Tibial artery (tissue), 4 donors: ENCODE measurements around the gene HOXA9.

ENCODE experiments used
- DNase-seq, 2 donors: peaks; one replicate each; pipeline ENCODE4 v3.0.0-alpha.2; 2019
- H3K27ac ChIP-seq, 2 donors: fragments of 200-600 bp; sonication (generic) in 1 of 2; 1 replicate in 1 of 2; 2 replicates in 1 of 2; pipeline ENCODE4 v1.5.1; 2018 to 2019; ENCODE audit warnings: mild to moderate bottlenecking in 1 of 2
- H3K27me3 ChIP-seq, 2 donors: fragments of 200-600 bp; sonication (generic) in 1 of 2; one replicate each; pipeline versions ENCODE4 v1.5.1 to v1.6.0; 2016 to 2019
- H3K36me3 ChIP-seq, 3 donors: fragments of 200-600 bp; sonication (generic) in 2 of 3; one replicate each; pipeline ENCODE4 v1.5.1; 2016 to 2019; ENCODE audit warnings: mild to moderate bottlenecking in 2 of 3
- H3K4me1 ChIP-seq, 4 donors: fragments of 200-600 bp; sonication (generic) in 2 of 4; 1 replicate in 3 of 4; 2 replicates in 1 of 4; pipeline ENCODE4 v1.5.1; 2016 to 2019
- H3K4me3 ChIP-seq, 2 donors: fragments of 200-600 bp; sonication (generic) in 1 of 2; 1 replicate in 1 of 2; 2 replicates in 1 of 2; pipeline ENCODE4 v1.5.1; 2018 to 2019; ENCODE audit warnings: mild to moderate bottlenecking in 2 of 2
- H3K9me3 ChIP-seq, 3 donors: fragments of 200-600 bp; sonication (generic) in 1 of 3; one replicate each; pipeline ENCODE4 v1.5.1; 2016 to 2019
- CTCF ChIP-seq, 2 experiments: fragments of 200-600 bp in 1 of 2; fragments of 450-650 bp in 1 of 2; IDR thresholded peaks; one replicate each; pipeline ENCODE4 v1.5.1; 2017 to 2019; ENCODE audit warnings: antibody characterized with exemption in 2 of 2, mild to moderate bottlenecking in 1 of 2, moderate library complexity in 1 of 2
- intact Hi-C: fragments of 100-400 bp; cut with DNase I; formaldehyde crosslinking; loops from one replicate; pipeline ENCODE4 v1.15.0; 2023; ENCODE audit warnings: low total_unique reads

The HOXA9 gene

GRCh38 chr7:27198871-27199801 is 33.8 kb upstream of the HOXA9 start:
- Histone ChIP-seq H3K36me3 (no peaks in the 10 kb centered on the region), H3K9me3 (no peaks in the 10 kb centered on the region), H3K4me3 (peak overlapping the region; percentile 35 to 44), H3K4me1 (peaks cover 0 to 37% (median 15%) of the 10 kb centered on the region in 4 donors), H3K27ac (no peak overlapping the region), H3K27me3 (peaks cover 4 to 97% of the 10 kb centered on the region in 2 donors)
- peak in 1 of 2 donors; percentile 66 for DNase-seq
- no peak for TF ChIP-seq CTCF (IDR thresholded peaks at IDR 0.05)
- intact Hi-C loops = loop anchor here (10.0 kb wide), 2 partner anchors 726 to 896 kb away; no protein-coding TSS in a partner anchor

GRCh38 chr7:27198138-27198841 is 33.0 kb upstream of the HOXA9 start:
- peak overlapping the region in 1 of 2 donors; percentile 44 for H3K4me3 ChIP-seq
- peaks cover 0 to 38% (median 15%) of the 10 kb centered on the region in 4 donors for H3K4me1 ChIP-seq

DNA sequence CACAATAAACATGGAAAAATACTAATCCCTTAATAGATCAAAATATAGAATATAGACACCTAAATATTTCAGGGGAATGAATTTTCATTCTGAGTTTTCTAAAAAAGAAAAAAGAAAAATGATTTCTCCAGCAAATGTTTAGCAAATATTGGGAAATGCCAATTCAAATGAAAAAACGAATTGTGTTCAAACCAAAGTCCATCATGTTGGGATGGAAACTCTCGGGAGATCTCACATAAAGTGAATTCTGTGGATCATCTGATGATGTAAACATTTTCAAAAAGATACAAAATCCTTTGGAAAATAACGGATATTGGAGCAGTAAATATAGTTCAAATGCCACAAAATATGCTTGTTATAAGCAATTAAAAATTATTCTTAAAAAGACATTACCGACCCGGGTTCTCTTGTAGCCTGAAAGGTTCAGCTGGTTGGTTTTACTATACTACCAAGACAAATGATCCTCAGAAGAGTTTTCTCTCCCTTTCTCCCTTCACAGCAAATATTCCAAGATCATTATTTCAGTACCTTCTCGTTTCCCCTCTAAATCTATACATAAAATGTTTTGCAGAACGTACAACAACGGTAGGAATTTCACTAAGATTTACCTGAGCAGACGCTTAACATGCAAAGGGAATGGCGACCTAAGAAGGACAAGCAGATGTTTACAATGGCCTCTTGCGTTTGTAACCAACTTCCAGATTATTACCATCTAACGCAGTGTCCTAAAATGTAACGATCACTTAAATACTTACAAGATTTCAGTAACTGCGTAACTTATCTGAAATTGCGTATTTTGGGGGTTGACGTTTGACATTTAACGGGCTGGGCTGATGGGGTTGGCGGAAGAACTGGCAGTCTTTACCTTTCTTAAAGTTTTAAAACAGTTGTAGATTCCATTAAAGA is 32.1 kb upstream of the HOXA9 start:
- no peak for DNase-seq
- intact Hi-C loops = loop anchor here (10.0 kb wide), 2 partner anchors 727 to 897 kb away; no protein-coding TSS in a partner anchor
- H3K27ac ChIP-seq = no peak overlapping the region
- no peaks in the 10 kb centered on the region for H3K9me3 ChIP-seq
- no peaks in the 10 kb centered on the region for H3K36me3 ChIP-seq
- peaks cover 0 to 45% (median 22%) of the 10 kb centered on the region in 4 donors for H3K4me1 ChIP-seq
- no peak overlapping the region for H3K4me3 ChIP-seq
- no peak for TF ChIP-seq CTCF (IDR thresholded peaks at IDR 0.05)
- peaks cover 4 to 96% of the 10 kb centered on the region in 2 donors for H3K27me3 ChIP-seq

More at GRCh38 chr7:27198138-27198841, 33.0 kb upstream of the HOXA9 start:
- no peak for TF ChIP-seq CTCF (IDR thresholded peaks at IDR 0.05)
- Histone ChIP-seq H3K27me3 (peaks cover 4 to 97% of the 10 kb centered on the region in 2 donors), H3K36me3 (no peaks in the 10 kb centered on the region), H3K27ac (no peak overlapping the region), H3K9me3 (no peaks in the 10 kb centered on the region)
- intact Hi-C loops = loop anchor here (10.0 kb wide), 2 partner anchors 727 to 897 kb away; no protein-coding TSS in a partner anchor
- peak in 1 of 2 donors; percentile 57 for DNase-seq

- no peaks in the 10 kb centered on the region for H3K36me3 ChIP-seq
- H3K27me3 ChIP-seq = peaks cover 4 to 96% of the 10 kb centered on the region in 2 donors
- intact Hi-C loops = loop anchor here (10.0 kb wide), 2 partner anchors 728 to 898 kb away; no protein-coding TSS in a partner anchor
- TF ChIP-seq CTCF (IDR thresholded peaks at IDR 0.05) = peak; percentile 67 to 69
- peaks cover 0 to 44% (median 20%) of the 10 kb centered on the region in 4 donors for H3K4me1 ChIP-seq
- H3K27ac ChIP-seq = no peak overlapping the region
- H3K9me3 ChIP-seq = no peaks in the 10 kb centered on the region
- no peak overlapping the region for H3K4me3 ChIP-seq
- peak; percentile 88 to 89 for DNase-seq
These were observed 31.0 kb upstream of the HOXA9 start for GRCh38 chr7:27196287-27196767.
